HG02852 (cell line): ENCODE results near the gene ARHGEF17.

Source experiments
- ATAC-seq: cut with Tn5 transposase; IDR thresholded peaks from one replicate; pipeline ENCODE4 v1.9.1; 2021; ENCODE audit warnings: mild to moderate bottlenecking, moderate library complexity; ENCODE audit not compliant: unreplicated experiment

The ARHGEF17 gene

GRCh38 chr11:73313652-73314051, 5.6 kb downstream of the ARHGEF17 start:
- no peak for ATAC-seq

- ATAC-seq: no peak
These were observed 6.3 kb downstream of the ARHGEF17 start for GRCh38 chr11:73314117-73314961.

- ATAC-seq: no peak
These were observed 7.4 kb downstream of the ARHGEF17 start for GRCh38 chr11:73315293-73316020.

GRCh38 chr11:73316422-73316821, 8.3 kb downstream of the ARHGEF17 start:
- no peak for ATAC-seq

DNA sequence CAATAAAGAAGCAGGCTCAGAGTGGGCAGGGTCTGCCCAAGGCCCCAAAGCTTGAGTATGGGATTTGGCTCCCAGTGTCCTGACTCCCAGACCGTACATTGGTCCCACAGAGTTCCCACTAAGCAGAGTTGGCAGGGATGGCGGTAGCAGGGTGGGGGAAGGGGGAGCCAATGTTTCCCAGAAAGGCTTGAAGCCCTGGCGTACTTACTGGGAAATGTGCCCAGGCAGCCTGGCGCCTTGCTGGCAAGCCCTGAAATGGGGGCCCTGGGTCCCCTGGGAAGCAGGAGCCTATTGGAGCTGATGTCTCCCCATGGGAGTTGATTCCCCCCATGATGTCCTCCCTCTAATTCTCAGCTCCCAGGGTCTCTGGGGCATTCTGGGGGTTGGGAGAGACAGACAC, 9.3 kb downstream of the ARHGEF17 start:
- ATAC-seq: no peak

- ATAC-seq: no peak
These were observed 9.7 kb downstream of the ARHGEF17 start for GRCh38 chr11:73317803-73318202.

DNA sequence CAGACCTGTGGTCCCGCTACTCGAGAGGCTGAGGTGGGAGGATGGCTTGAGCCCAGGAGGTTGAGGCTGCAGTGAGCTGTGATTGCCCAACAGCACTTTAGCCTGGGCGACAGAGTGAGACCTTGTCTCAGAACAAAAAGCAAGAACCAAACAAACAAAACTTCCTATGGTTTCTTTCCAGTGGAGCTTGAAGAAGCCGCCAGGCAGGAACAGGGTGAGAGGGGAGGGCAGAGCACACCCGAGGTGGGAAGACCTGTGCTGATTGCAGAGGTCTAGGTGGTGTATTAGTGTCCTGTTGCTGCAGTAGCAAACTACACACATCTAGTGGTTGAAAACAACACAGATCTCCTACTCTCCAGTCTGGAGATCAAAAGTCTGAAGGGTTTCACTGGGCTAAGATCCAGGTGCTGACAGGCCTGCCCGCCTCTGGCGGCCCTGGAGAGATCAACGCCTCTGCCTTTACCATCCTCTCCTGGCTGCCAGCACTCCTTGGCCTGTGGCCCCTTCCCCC, 10.5 kb downstream of the ARHGEF17 start:
- ATAC-seq: no peak

DNA sequence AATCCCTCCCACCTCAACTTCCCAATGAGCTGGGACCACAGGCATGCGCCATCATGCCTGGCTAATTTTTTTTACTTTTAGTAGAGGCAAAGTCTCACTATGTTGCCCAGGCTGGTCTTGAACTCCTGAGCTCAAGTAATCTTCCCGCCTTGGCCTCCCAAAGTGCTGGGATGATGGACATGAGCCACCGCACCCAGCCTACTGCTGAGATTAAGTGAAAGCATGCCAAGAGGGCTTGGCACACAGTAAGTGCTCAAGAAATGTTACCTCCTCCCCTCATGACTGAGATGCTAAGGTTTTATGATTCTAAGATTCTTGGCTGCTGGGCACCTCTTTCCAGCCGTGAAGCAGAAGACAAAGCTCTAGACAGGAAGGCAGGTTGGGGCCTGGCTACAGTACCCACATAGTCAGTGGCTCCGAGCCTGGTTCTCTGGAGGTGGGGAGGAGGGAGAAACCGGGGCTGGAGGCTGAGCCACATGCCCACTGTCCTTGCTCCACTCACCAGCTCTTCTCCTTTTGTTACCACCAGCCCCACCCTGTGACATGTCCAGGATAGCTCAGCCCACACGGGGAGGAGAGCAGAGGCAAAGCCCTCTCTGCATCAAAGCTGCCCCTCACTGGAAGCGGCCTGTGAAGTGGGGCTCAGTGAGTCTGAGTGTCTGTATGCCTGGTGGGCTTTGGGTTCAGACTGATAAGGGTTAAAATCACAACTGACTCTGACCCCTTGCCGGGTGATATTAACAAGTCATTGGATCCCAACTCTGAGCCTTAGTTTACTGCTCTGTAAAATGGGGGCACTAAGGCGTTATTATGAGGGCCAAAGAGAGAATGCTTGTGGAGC, 12.9 kb downstream of the ARHGEF17 start:
- no peak for ATAC-seq

- ATAC-seq: no peak
These were observed 13.7 kb downstream of the ARHGEF17 start for GRCh38 chr11:73321604-73322381.

GRCh38 chr11:73322382-73323306, 14.6 kb downstream of the ARHGEF17 start:
- ATAC-seq: no peak

- ATAC-seq: no peak
These were observed 15.4 kb downstream of the ARHGEF17 start for GRCh38 chr11:73323464-73323863.

DNA sequence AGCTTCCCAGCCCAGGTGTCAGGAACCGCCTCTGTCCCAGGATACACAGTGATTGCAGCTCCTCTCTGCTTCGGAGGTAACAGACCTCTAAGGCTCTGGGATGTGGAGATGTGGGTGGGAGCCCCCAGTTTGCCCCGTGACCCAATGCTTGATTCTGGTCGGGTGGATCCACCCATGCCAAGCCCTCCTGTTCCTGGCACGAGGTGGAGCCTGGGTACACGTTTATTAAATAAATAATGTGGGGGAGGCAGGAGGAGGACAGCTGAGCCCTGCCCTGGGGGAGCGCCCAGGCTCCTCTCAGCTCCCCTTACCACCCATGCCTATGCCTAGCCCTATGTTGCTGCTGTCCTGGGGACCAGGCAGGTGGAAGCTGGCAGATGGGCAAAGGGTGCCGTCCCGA, 16.0 kb downstream of the ARHGEF17 start:
- ATAC-seq: no peak

DNA sequence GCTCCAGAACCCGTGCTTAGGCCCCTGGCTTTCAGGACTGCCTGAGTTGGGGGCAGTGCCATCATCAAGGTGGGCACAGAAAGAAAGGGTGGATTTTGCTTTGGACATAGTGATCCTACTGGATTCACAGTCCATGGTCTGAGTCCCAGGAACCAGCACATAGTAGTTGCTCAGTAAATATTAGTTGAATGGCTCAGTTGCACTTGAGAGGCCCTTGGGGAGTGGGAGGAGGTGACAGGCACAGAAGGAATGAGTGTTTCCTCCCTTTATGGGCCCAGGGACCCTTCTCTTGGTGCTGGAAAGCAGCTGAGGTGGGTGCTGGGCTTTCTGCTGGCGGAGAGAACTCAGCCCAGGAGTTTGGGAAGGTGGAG, 16.6 kb downstream of the ARHGEF17 start:
- ATAC-seq: no peak

GRCh38 chr11:73325036-73325981, 17.2 kb downstream of the ARHGEF17 start:
- peak; percentile 73 for ATAC-seq

DNA sequence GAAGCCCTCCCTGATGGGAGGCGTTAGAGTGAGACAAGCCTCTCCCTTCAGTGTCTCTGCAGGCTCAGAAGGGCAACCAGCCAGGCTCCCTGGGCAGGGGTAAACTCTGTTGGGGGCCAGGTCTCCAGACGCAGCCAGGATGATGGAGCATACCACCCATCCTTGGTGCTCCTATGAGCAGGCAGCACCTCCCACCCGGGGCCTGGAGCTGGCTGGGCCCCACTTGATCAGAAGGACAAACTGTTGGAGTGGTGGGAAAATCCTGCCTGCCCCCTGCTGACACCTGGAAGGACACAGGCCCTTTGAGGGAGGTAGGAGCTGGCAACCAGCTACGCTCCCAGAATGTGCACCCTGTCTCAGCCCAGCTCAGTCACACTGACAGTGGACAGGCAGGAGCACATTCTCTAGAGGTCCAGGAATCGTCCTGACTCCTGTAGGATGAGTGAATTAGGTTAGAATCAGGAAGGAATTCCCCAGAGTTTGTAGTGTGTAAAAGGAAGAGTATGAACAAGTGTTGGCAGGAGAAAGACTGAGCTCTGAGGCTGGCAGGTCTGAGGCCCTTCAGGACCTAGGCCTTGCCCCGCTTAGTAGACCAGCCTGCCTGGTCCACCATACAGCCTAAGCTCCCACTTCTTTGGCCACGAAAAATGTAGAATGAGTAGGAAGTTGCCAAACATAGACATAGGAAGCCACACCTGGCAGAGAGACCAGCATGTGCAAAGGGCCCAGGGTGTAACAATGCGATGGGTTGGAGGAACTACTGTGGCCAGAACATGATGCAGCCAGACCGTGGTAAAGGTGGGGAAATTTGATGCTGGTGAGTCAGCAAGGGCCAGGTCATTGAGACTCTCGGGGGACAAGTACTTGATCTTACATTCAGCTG, 19.1 kb downstream of the ARHGEF17 start:
- no peak for ATAC-seq

DNA sequence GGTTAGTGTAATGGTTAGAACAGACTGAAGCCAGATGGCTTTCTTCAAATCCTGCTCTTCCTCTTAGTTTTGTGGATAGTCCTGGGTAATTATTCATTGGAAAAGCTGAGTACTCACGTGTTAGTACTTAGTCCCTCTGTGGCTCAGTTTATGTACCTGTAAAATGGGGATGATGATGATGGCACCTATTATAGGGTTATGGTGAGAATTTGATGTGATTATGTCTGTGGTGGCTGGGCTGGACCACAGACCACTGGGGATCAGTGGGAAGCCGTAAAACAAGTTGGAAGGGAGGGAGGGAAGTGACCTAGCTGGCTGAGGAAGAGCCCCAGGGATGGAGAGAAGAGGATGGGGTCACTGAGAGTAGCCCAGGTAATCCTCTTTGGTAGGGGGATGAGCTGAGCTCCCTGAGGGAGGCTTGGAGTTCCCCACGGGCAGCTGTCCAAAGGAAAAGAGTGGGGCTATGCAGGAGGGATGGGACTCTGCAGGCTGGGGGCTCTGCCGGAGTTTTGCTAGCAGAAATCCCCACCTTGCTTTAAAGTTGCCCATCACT, 19.8 kb downstream of the ARHGEF17 start:
- no peak for ATAC-seq

DNA sequence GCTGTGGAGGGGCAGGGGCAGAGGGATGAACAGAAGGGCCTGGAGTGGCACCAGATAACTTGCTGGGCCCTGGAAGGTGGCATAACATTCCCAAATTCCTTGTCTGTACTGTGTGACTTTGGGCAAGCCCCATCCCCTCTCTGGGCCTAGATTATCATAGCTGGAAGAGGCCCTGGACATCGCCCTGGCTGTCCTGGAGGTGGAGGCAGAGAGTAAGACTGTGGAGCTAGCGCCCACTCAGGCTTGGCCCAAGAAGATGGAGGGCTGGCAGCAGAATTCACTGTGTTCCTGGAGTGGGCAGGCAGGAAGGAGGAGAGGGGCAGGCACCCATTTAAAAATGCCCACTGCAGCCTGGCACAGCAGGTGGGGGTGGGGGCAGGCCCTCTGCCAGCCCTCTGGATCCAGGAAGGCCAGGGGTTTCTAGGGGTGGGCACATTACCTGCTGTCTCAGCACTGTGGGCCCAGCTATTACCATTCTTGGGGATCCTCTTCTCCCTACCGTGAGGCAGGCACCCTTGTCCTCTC, 22.6 kb downstream of the ARHGEF17 start:
- no peak for ATAC-seq
